Keratinocyte (primary cell): ENCODE results near the gene NEU4. TPM values are rescaled to one million over a fixed set of nuclear protein-coding genes. Genes with fewer than 3 reads are reported as not detected.

Experiments used
- DNase-seq: peaks from one replicate; pipeline ENCODE4 v3.0.0-alpha.2; 2011; ENCODE audit warnings: low read depth, missing footprints, low spot score
- FAIRE-seq: peaks from 2 replicates; lab custom pipeline; 2011; peaks lifted over from hg19 to GRCh38; lab: Jason Lieb, UNC
- H2AFZ ChIP-seq: 2 replicates; pipeline ENCODE4 v1.6.0; 2012; ENCODE audit warnings: low read length, control low read depth, inconsistent platforms; ENCODE audit not compliant: control insufficient read depth
- H3K27ac ChIP-seq: 2 replicates; pipeline ENCODE4 v1.5.1; 2011; ENCODE audit warnings: low read length; ENCODE audit not compliant: control insufficient read depth, insufficient read depth
- H3K27me3 ChIP-seq: 3 replicates; pipeline ENCODE4 v1.6.0; 2011; ENCODE audit warnings: low read length; ENCODE audit not compliant: control insufficient read depth, insufficient read depth; ENCODE audit errors: extremely low read depth
- H3K36me3 ChIP-seq, 2 experiments: 2 replicates in 1 of 2; 3 replicates in 1 of 2; pipeline ENCODE4 v1.5.1; 2011; ENCODE audit warnings: low read length in 2 of 2, mild to moderate bottlenecking in 1 of 2; ENCODE audit not compliant: control insufficient read depth in 2 of 2, insufficient read depth in 2 of 2; ENCODE audit errors: extremely low read depth in 1 of 2
- H3K4me1 ChIP-seq: 3 replicates; pipeline ENCODE4 v1.5.1; 2011; ENCODE audit warnings: low read length; ENCODE audit not compliant: control insufficient read depth, insufficient read depth; ENCODE audit errors: extremely low read depth
- H3K4me2 ChIP-seq: 3 replicates; pipeline ENCODE4 v1.6.0; 2011; ENCODE audit warnings: low read depth, low read length; ENCODE audit not compliant: control insufficient read depth, insufficient read depth; ENCODE audit errors: extremely low read depth
- H3K4me3 ChIP-seq, 3 experiments: fragments of 200-600 bp in 1 of 3; sonication (generic) in 1 of 3; 2 replicates in 2 of 3; 3 replicates in 1 of 3; pipeline ENCODE4 v1.5.1; 2011 to 2016; ENCODE audit warnings: low read length in 3 of 3, mild to moderate bottlenecking in 3 of 3, control low read depth in 2 of 3, inconsistent platforms in 1 of 3, low read depth in 1 of 3, mixed read lengths in 1 of 3, mixed run types in 1 of 3, moderate library complexity in 1 of 3; ENCODE audit not compliant: control insufficient read depth in 2 of 3, insufficient read depth in 2 of 3; ENCODE audit errors: extremely low read depth in 1 of 3
- H3K79me2 ChIP-seq: 2 replicates; pipeline ENCODE4 v1.6.0; 2012; ENCODE audit warnings: low read length; ENCODE audit not compliant: control insufficient read depth, insufficient read depth
- H3K9ac ChIP-seq: 3 replicates; pipeline ENCODE4 v1.6.0; 2011; ENCODE audit warnings: low read length; ENCODE audit not compliant: control insufficient read depth, insufficient read depth; ENCODE audit errors: extremely low read depth
- H3K9me1 ChIP-seq: 3 replicates; pipeline ENCODE4 v1.6.0; 2011; ENCODE audit warnings: low read length; ENCODE audit not compliant: control insufficient read depth, insufficient read depth; ENCODE audit errors: extremely low read depth
- H3K9me3 ChIP-seq: 2 replicates; pipeline ENCODE4 v1.5.1; 2012; ENCODE audit warnings: low read depth, low read length; ENCODE audit not compliant: control insufficient read depth
- H4K20me1 ChIP-seq: 3 replicates; pipeline ENCODE4 v1.6.0; 2011; ENCODE audit warnings: low read length; ENCODE audit not compliant: control insufficient read depth, insufficient read depth; ENCODE audit errors: extremely low read depth
- EZH2 ChIP-seq: IDR thresholded peaks from one replicate; pipeline ENCODE4 v1.6.1; 2012; ENCODE audit warnings: inconsistent platforms, mild to moderate bottlenecking, low read length, moderate library complexity
- dilution Hi-C: fragments of 300-500 bp; cut with MboI; formaldehyde crosslinking; loops from one replicate; pipeline ENCODE4 v1.7.0; 2020; ENCODE audit warnings: low sequenced_read_pairs; ENCODE audit not compliant: extremely low pct_ligation_motif_present
- polyA plus RNA-seq, 5 experiments: library from polyadenylated mRNA; depleted of rRNA in 3 of 5; stranded (reverse) in 3 of 5; stranded (forward) in 1 of 5; unstranded in 1 of 5; fragments of >200 nt; gene quantifications; 1 replicate in 1 of 5; 2 replicates in 3 of 5; 3 replicates in 1 of 5; pipeline versions ENCODE4 v1.2.1 to v1.2.3, GENCODE V29; 2011 to 2012; ENCODE audit warnings: missing spikeins in 2 of 5, low read depth in 1 of 5, low replicate concordance in 1 of 5
- TF ChIP-seq, protein P1 (sequence below), 3 experiments: IDR thresholded peaks in 1 of 3; conservative IDR thresholded peaks in 1 of 3; optimal IDR thresholded peaks in 1 of 3; 2 replicates in 2 of 3; 3 replicates in 1 of 3; pipeline versions ENCODE3 to v1.5.1; 2011; ENCODE audit warnings: low read length in 3 of 3, mild to moderate bottlenecking in 3 of 3, moderate library complexity in 2 of 3, control low read depth in 1 of 3, inconsistent platforms in 1 of 3; ENCODE audit not compliant: insufficient read depth in 2 of 3; ENCODE audit errors: extremely low read depth in 1 of 3

The NEU4 gene
- polyA plus RNA-seq, 1 donor (not counting 4 experiments of a cell fraction or from before 2014, with no cell fraction given), result not detected

DNA sequence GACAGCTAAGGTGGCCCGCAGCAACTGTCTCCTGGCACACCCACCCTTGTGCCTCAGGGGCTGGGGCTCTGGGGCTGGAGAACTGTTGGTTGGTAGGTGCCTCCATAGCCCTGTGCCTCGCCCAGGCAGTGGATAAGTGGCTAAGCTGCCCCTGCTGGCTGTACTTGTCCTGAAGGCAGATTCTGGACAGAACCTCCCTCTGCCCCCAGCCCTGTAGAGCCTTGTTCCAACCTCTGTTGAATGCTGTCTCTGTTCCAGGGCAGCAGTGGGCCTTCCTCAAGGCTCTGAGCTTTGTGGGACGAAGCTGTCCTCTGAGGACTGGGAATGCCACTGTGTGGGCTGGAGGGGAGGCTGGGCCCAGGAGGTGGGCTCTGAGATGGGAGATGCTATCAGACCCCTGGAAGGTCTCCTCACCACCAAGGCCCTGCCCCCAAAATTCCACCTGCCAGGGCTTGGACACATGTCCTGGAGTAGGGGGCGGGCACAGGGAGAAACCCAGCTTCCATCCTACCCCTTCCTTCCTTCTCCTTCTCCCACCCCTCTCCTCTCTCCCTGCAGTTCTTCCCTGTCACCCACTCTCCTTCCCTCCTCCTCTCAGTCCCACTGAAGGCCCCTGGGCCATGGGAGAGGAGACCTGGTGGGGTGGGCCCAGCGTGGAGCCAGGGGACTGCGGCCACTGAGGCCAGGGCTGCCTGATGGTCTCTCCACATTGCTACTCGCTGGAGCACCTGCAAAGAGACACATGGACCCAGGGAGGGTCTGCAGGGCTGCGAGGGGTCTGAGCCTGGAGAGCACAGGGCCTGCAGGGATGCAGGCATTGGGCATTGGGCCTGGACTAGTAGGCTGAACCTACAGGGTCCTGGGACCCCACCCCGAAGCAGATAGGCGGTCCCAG lies 51.4 kb downstream of the NEU4 start:
- TF ChIP-seq EZH2, result no peak
- TF ChIP-seq, protein P1, sequence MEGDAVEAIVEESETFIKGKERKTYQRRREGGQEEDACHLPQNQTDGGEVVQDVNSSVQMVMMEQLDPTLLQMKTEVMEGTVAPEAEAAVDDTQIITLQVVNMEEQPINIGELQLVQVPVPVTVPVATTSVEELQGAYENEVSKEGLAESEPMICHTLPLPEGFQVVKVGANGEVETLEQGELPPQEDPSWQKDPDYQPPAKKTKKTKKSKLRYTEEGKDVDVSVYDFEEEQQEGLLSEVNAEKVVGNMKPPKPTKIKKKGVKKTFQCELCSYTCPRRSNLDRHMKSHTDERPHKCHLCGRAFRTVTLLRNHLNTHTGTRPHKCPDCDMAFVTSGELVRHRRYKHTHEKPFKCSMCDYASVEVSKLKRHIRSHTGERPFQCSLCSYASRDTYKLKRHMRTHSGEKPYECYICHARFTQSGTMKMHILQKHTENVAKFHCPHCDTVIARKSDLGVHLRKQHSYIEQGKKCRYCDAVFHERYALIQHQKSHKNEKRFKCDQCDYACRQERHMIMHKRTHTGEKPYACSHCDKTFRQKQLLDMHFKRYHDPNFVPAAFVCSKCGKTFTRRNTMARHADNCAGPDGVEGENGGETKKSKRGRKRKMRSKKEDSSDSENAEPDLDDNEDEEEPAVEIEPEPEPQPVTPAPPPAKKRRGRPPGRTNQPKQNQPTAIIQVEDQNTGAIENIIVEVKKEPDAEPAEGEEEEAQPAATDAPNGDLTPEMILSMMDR (optimal IDR thresholded peaks at IDR 0.05 in 1 of 3, IDR thresholded peaks at IDR 0.05 in 1 of 3, conservative IDR thresholded peaks at IDR 0.05 in 1 of 3; ENCODE audit: extremely low read depth in 1 of 3, insufficient read depth in 2 of 3, low read length in 3 of 3), result no peak
- Histone ChIP-seq H3K4me2 (peak overlapping the region; percentile 67), H4K20me1 (no peaks in the 10 kb centered on the region), H3K27me3 (peaks cover 44% of the 10 kb centered on the region), H3K9me1 (no peaks in the 10 kb centered on the region), H3K4me1 (peaks cover 5% of the 10 kb centered on the region), H2AFZ (no peak overlapping the region), H3K36me3 (no peaks in the 10 kb centered on the region), H3K79me2 (no peaks in the 10 kb centered on the region), H3K4me3 (peak overlapping the region in 1 of 3 experiments; percentile 32), H3K9me3 (no peaks in the 10 kb centered on the region), H3K27ac (no peak overlapping the region), H3K9ac (no peak overlapping the region)
- dilution Hi-C loops, result no loop called here
- DNase-seq (no peak), FAIRE-seq (no peak)

DNA sequence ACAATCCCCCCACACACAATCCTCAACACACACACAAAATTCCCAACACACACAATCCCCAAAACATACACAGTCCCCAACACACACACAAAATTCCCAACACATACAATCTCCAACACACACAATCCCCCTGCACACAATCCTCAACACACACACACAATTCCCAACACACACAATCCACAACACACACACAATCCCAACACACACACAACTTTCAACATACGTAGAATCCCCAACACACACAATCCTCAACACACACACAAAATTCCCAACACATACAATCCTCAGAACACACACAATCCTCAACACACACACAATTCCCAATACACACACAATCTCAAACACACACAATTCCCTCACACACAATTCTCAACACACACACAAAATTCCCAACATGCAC lies 52.3 kb downstream of the NEU4 start:
- Histone ChIP-seq H3K9me1 (no peaks in the 10 kb centered on the region), H3K27ac (no peak overlapping the region), H2AFZ (no peak overlapping the region), H3K4me1 (peaks cover 5% of the 10 kb centered on the region), H3K79me2 (no peaks in the 10 kb centered on the region), H3K9ac (no peak overlapping the region), H3K27me3 (peaks cover 47% of the 10 kb centered on the region), H4K20me1 (peaks cover 4% of the 10 kb centered on the region), H3K4me3 (no peak overlapping the region), H3K4me2 (no peak overlapping the region), H3K9me3 (no peaks in the 10 kb centered on the region), H3K36me3 (no peaks in the 10 kb centered on the region)
- DNase-seq, result no peak
- FAIRE-seq, result no peak
- no peak for TF ChIP-seq EZH2
- TF ChIP-seq, protein P1 (optimal IDR thresholded peaks at IDR 0.05 in 1 of 3, IDR thresholded peaks at IDR 0.05 in 1 of 3, conservative IDR thresholded peaks at IDR 0.05 in 1 of 3; ENCODE audit: extremely low read depth in 1 of 3, insufficient read depth in 2 of 3, low read length in 3 of 3), result no peak
- dilution Hi-C loops, result no loop called here
